Fibroblast of lung (primary cell): Measurements from ENCODE around the gene NEK4. TPM values are rescaled to one million over a fixed set of nuclear protein-coding genes. Genes with fewer than 3 reads are reported as not detected.

ENCODE experiments used
- DNase-seq, 2 donors: peaks; one replicate each; pipeline versions ENCODE4 v3.0.0 to v3.0.0-alpha.2; 2010; ENCODE audit warnings: low read depth in 2 of 2
- H2AFZ ChIP-seq: 2 replicates; pipeline ENCODE4 v1.5.1; 2012; ENCODE audit warnings: low read length, control low read depth, inconsistent platforms
- H3K27ac ChIP-seq: 2 replicates; pipeline ENCODE4 v1.5.1; 2011; ENCODE audit warnings: low read length, control low read depth; ENCODE audit not compliant: insufficient read depth
- H3K27me3 ChIP-seq: 2 replicates; pipeline ENCODE4 v1.5.1; 2011; ENCODE audit warnings: mild to moderate bottlenecking, low read length; ENCODE audit not compliant: control insufficient read depth, insufficient read depth
- H3K36me3 ChIP-seq: 2 replicates; pipeline ENCODE4 v1.5.1; 2011; ENCODE audit warnings: low read length; ENCODE audit not compliant: control insufficient read depth, insufficient read depth
- H3K4me1 ChIP-seq: 2 replicates; pipeline ENCODE4 v1.5.1; 2011; ENCODE audit warnings: low read length; ENCODE audit not compliant: control insufficient read depth, insufficient read depth; ENCODE audit errors: extremely low read depth
- H3K4me2 ChIP-seq: 2 replicates; pipeline ENCODE4 v1.5.1; 2011; ENCODE audit warnings: low read length, control low read depth; ENCODE audit not compliant: insufficient read depth; ENCODE audit errors: extremely low read depth
- H3K4me3 ChIP-seq, 4 experiments: fragments of 200-600 bp in 1 of 4; sonication (generic) in 1 of 4; replicated peaks in 1 of 4; 2 replicates each; pipeline ENCODE4 v1.5.1; 2011 to 2016; ENCODE audit warnings: low read length in 4 of 4, low read depth in 3 of 4, mild to moderate bottlenecking in 3 of 4, control low read depth in 2 of 4, inconsistent platforms in 1 of 4, mixed read lengths in 1 of 4; ENCODE audit not compliant: insufficient read depth in 1 of 4; ENCODE audit errors: control extremely low read depth in 1 of 4
- H3K79me2 ChIP-seq: 2 replicates; pipeline ENCODE4 v1.5.1; 2012; ENCODE audit warnings: mild to moderate bottlenecking, low read length, inconsistent platforms; ENCODE audit not compliant: control insufficient read depth, insufficient read depth
- H3K9ac ChIP-seq: 2 replicates; pipeline ENCODE4 v1.5.1; 2011; ENCODE audit warnings: mild to moderate bottlenecking, low read length, control low read depth; ENCODE audit not compliant: insufficient read depth
- H3K9me3 ChIP-seq: 2 replicates; pipeline ENCODE4 v1.5.1; 2012; ENCODE audit warnings: low read depth, low read length; ENCODE audit not compliant: control insufficient read depth, insufficient read depth
- H4K20me1 ChIP-seq: 2 replicates; pipeline ENCODE4 v1.5.1; 2011; ENCODE audit warnings: low read length; ENCODE audit not compliant: control insufficient read depth, insufficient read depth; ENCODE audit errors: extremely low read depth
- CTCF ChIP-seq, 2 donors: IDR thresholded peaks in 1 of 2; conservative IDR thresholded peaks in 1 of 2; 1 replicate in 1 of 2; 2 replicates in 1 of 2; pipeline ENCODE4 v1.5.1; 2011 to 2012; ENCODE audit warnings: low read length in 2 of 2, control low read depth in 1 of 2, inconsistent platforms in 1 of 2, low read depth in 1 of 2, mild to moderate bottlenecking in 1 of 2
- EZH2 ChIP-seq: IDR thresholded peaks from 2 replicates; pipeline ENCODE4 v1.5.1; 2012; ENCODE audit warnings: low read length, control low read depth, mild to moderate bottlenecking; ENCODE audit errors: missing control alignments
- polyA plus RNA-seq, 2 donors: library from polyadenylated mRNA; depleted of rRNA in 1 of 2; stranded (reverse) in 1 of 2; unstranded in 1 of 2; fragments of >200 nt; gene quantifications; 2 replicates each; pipeline ENCODE4 v1.2.1, GENCODE V29; 2011 to 2012; ENCODE audit warnings: missing spikeins in 1 of 2
- total RNA-seq: library from RNA; depleted of rRNA; stranded (reverse); fragments of >200 nt; gene quantifications from 2 replicates; pipeline ENCODE4 v1.2.1, GENCODE V29; 2014

Gene NEK4
- total and polyA plus RNA-seq, 2 donors (not counting 1 experiment from before 2014, with no cell fraction given): 16.0 to 24.9 TPM

- Histone ChIP-seq H3K79me2 (no peaks in the 10 kb centered on the region), H4K20me1 (no peaks in the 10 kb centered on the region), H3K36me3 (no peaks in the 10 kb centered on the region), H3K9ac (no peak overlapping the region), H3K27me3 (peaks cover 17% of the 10 kb centered on the region), H3K4me1 (no peaks in the 10 kb centered on the region), H2AFZ (no peak overlapping the region), H3K4me3 (no peak overlapping the region), H3K4me2 (no peak overlapping the region), H3K9me3 (no peaks in the 10 kb centered on the region), H3K27ac (no peak overlapping the region)
- TF ChIP-seq EZH2 (no peak), CTCF (conservative IDR thresholded peaks at IDR 0.05 in 1 of 2, IDR thresholded peaks at IDR 0.05 in 1 of 2; ENCODE audit: low read depth in 1 of 2, low read length in 2 of 2) (no peak)
- no peak for DNase-seq
Measured at GRCh38 chr3:52786330-52787215, 15.8 kb upstream of the NEK4 start.

GRCh38 chr3:52784931-52785590 lies 14.3 kb upstream of the NEK4 start:
- Histone ChIP-seq H4K20me1 (no peaks in the 10 kb centered on the region), H3K79me2 (no peaks in the 10 kb centered on the region), H3K9me3 (no peaks in the 10 kb centered on the region), H3K9ac (no peak overlapping the region), H3K4me1 (no peaks in the 10 kb centered on the region), H3K4me2 (no peak overlapping the region), H3K36me3 (no peaks in the 10 kb centered on the region), H3K4me3 (no peak overlapping the region), H3K27ac (no peak overlapping the region), H3K27me3 (peaks cover 15% of the 10 kb centered on the region), H2AFZ (no peak overlapping the region)
- TF ChIP-seq EZH2 (no peak), CTCF (conservative IDR thresholded peaks at IDR 0.05 in 1 of 2, IDR thresholded peaks at IDR 0.05 in 1 of 2; ENCODE audit: low read depth in 1 of 2, low read length in 2 of 2) (no peak)
- DNase-seq: no peak

DNA sequence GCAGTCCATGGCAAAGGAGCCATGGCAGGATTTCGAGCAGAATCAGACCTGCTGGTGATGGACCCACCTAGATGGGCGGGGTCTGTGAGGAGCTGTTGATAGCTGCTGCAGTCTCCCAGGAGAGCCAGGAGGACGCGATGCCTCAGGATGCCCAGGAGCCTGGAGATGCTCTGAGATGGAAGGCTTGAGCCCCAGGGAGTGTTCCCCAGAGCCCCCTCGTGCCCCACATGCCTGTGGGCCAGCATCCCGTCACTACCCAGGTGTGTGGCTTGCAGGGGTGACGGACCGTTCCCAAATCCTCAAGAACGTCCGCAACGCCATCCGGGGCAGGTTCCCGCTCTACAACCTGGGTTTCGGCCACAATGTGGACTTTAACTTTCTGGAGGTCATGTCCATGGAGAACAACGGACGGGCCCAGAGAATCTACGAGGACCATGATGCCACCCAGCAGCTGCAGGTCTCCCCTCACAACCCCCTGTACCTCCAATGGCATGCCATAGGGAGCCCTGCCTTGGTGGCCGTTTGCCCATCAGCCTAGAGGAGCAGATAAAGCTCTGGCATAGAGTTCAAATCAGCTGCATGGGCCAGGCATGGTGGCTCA lies 13.4 kb upstream of the NEK4 start:
- Histone ChIP-seq H3K4me1 (no peaks in the 10 kb centered on the region), H3K4me3 (no peak overlapping the region), H3K9me3 (no peaks in the 10 kb centered on the region), H3K79me2 (no peaks in the 10 kb centered on the region), H3K36me3 (no peaks in the 10 kb centered on the region), H3K4me2 (no peak overlapping the region), H3K27me3 (peaks cover 17% of the 10 kb centered on the region), H4K20me1 (no peaks in the 10 kb centered on the region), H3K27ac (no peak overlapping the region), H2AFZ (no peak overlapping the region), H3K9ac (no peak overlapping the region)
- no peak for TF ChIP-seq EZH2
- no peak for TF ChIP-seq CTCF (conservative IDR thresholded peaks at IDR 0.05 in 1 of 2, IDR thresholded peaks at IDR 0.05 in 1 of 2; ENCODE audit: low read depth in 1 of 2, low read length in 2 of 2)
- DNase-seq: no peak
